ENCODE measurements around the gene HMGCLL1.

- no peak for TF ChIP-seq POLR2A (IDR thresholded peaks at IDR 0.05; ENCODE audit: low read length)
- TF ChIP-seq GATA1 (IDR thresholded peaks at IDR 0.05; ENCODE audit: low read depth, low read length): no peak
These were observed 141.9 kb downstream of the HMGCLL1 start for GRCh38 chr6:55437141-55437540.

Measured in erythroblast (primary cell).